H1 (cell line): ENCODE results near the gene SEC61A1. TPM values are rescaled to one million over a fixed set of nuclear protein-coding genes. Genes with fewer than 3 reads are reported as not detected.

Experiments
- CTCF ChIA-PET: fragments of 300-600 bp; sonication (Branson Sonifier 250); formaldehyde crosslinking; loops from one replicate; lab custom pipeline; 2021; ENCODE audit not compliant: partially characterized antibody; lab: Charles Lee
- POLR2A ChIA-PET: fragments of 300-600 bp; sonication (Branson Sonifier 250); formaldehyde crosslinking; loops from one replicate; lab custom pipeline; 2021; ENCODE audit warnings: inconsistent platforms; ENCODE audit not compliant: partially characterized antibody; lab: Charles Lee
- DNase-seq, 2 experiments: peaks; one replicate each; pipeline versions ENCODE4 v3.0.0 to v3.0.0-alpha.2; 2010 to 2022; ENCODE audit warnings: low spot score in 2 of 2, low read depth in 1 of 2, mixed read lengths in 1 of 2
- FAIRE-seq: peaks from 2 replicates; lab custom pipeline; 2011; peaks lifted over from hg19 to GRCh38; lab: Jason Lieb, UNC
- H2AFZ ChIP-seq: 2 replicates; pipeline ENCODE4 v1.8.1; 2012; ENCODE audit warnings: low read length, inconsistent platforms
- H2AK5ac ChIP-seq: 2 replicates; pipeline ENCODE4 v1.6.1; 2013; ENCODE audit warnings: low read depth, low read length
- H2BK120ac ChIP-seq: replicated peaks from 2 replicates; pipeline ENCODE3; 2013; ENCODE audit warnings: low read depth, low read length, inconsistent platforms
- H2BK12ac ChIP-seq: 2 replicates; pipeline ENCODE4 v1.6.1; 2013; ENCODE audit warnings: low read depth, low read length
- H2BK15ac ChIP-seq: 2 replicates; pipeline ENCODE4 v1.6.1; 2013; ENCODE audit warnings: low read length
- H2BK20ac ChIP-seq: 2 replicates; pipeline ENCODE4 v1.6.1; 2013; ENCODE audit warnings: low read length
- H2BK5ac ChIP-seq: 2 replicates; pipeline ENCODE4 v1.6.1; 2013; ENCODE audit warnings: low read depth, low read length
- H3K14ac ChIP-seq: 2 replicates; pipeline ENCODE4 v1.6.1; 2013; ENCODE audit warnings: inconsistent platforms; ENCODE audit not compliant: insufficient read length
- H3K18ac ChIP-seq: 2 replicates; pipeline ENCODE4 v1.6.1; 2013; ENCODE audit warnings: low read length; ENCODE audit errors: extremely low read depth
- H3K23ac ChIP-seq: 2 replicates; pipeline ENCODE4 v1.6.1; 2013; ENCODE audit warnings: inconsistent platforms; ENCODE audit not compliant: insufficient read length
- H3K23me2 ChIP-seq: 2 replicates; pipeline ENCODE4 v1.6.1; 2013; ENCODE audit warnings: low read depth, low read length
- H3K27ac ChIP-seq: 2 replicates; pipeline ENCODE4 v1.6.1; 2011; ENCODE audit warnings: low read depth, low read length, inconsistent platforms
- H3K27me3 ChIP-seq, 4 experiments: replicated peaks in 1 of 4; 1 replicate in 1 of 4; 2 replicates in 3 of 4; pipeline versions ENCODE4 v1.6.1 to v1.8.1; 2011 to 2013; ENCODE audit warnings: low read length in 3 of 4, mild to moderate bottlenecking in 3 of 4, inconsistent platforms in 2 of 4, mixed read lengths in 2 of 4, moderate library complexity in 1 of 4; ENCODE audit not compliant: control insufficient read depth in 3 of 4, insufficient read depth in 3 of 4; ENCODE audit errors: extremely low read depth in 1 of 4
- H3K36me3 ChIP-seq, 4 experiments: 2 replicates each; pipeline versions ENCODE4 v1.6.1 to v1.8.1; 2011 to 2013; ENCODE audit warnings: mild to moderate bottlenecking in 4 of 4, low read length in 3 of 4, moderate library complexity in 2 of 4, control low read depth in 1 of 4, inconsistent platforms in 1 of 4; ENCODE audit not compliant: insufficient read depth in 4 of 4, control insufficient read depth in 2 of 4
- H3K4ac ChIP-seq: replicated peaks from 2 replicates; pipeline ENCODE3; 2013; ENCODE audit warnings: low read length, low read depth, mixed read lengths, inconsistent platforms; ENCODE audit not compliant: insufficient read length
- H3K4me1 ChIP-seq, 4 experiments: replicated peaks in 1 of 4; 1 replicate in 1 of 4; 2 replicates in 3 of 4; pipeline versions ENCODE4 v1.6.1 to v1.8.1; 2011 to 2013; ENCODE audit warnings: low read length in 3 of 4, inconsistent platforms in 2 of 4, mixed read lengths in 1 of 4; ENCODE audit not compliant: insufficient read depth in 4 of 4, control insufficient read depth in 3 of 4
- H3K4me2 ChIP-seq, 2 experiments: 2 replicates each; pipeline versions ENCODE4 v1.6.1 to v1.8.1; 2011 to 2013; ENCODE audit warnings: low read depth in 2 of 2, low read length in 2 of 2, control low read depth in 1 of 2, inconsistent platforms in 1 of 2, mild to moderate bottlenecking in 1 of 2; ENCODE audit not compliant: insufficient read depth in 1 of 2
- H3K4me3 ChIP-seq, 4 experiments: fragments of 200-600, 300-600 bp in 1 of 4; sonication (generic), shearing (Covaris generic), sonication (Bioruptor Twin) in 1 of 4; 2 replicates each; pipeline versions ENCODE4 v1.5.1 to v1.8.1; 2011 to 2016; ENCODE audit warnings: low read length in 4 of 4, low read depth in 3 of 4, control low read depth in 2 of 4, inconsistent platforms in 2 of 4, mild to moderate bottlenecking in 2 of 4, mixed read lengths in 1 of 4, moderate library complexity in 1 of 4; ENCODE audit not compliant: insufficient read depth in 2 of 4; ENCODE audit errors: extremely low read depth in 1 of 4
- H3K56ac ChIP-seq: replicated peaks from 2 replicates; pipeline ENCODE3; 2013; ENCODE audit warnings: low read depth, mild to moderate bottlenecking, mixed read lengths, low read length, inconsistent platforms; ENCODE audit not compliant: insufficient read length
- H3K79me1 ChIP-seq: 2 replicates; pipeline ENCODE4 v1.6.1; 2013; ENCODE audit warnings: low read depth, low read length, control low read depth
- H3K79me2 ChIP-seq, 2 experiments: 2 replicates each; pipeline versions ENCODE4 v1.6.1 to v1.8.1; 2012 to 2013; ENCODE audit warnings: low read length in 2 of 2, mild to moderate bottlenecking in 2 of 2, inconsistent platforms in 1 of 2; ENCODE audit not compliant: insufficient read depth in 2 of 2, control insufficient read depth in 1 of 2
- H3K9ac ChIP-seq, 4 experiments: replicated peaks in 1 of 4; 1 replicate in 1 of 4; 2 replicates in 3 of 4; pipeline versions ENCODE4 v1.6.1 to v1.8.1; 2011 to 2013; ENCODE audit warnings: low read depth in 3 of 4, low read length in 3 of 4, control low read depth in 2 of 4, mild to moderate bottlenecking in 2 of 4, moderate library complexity in 2 of 4, inconsistent platforms in 1 of 4; ENCODE audit errors: extremely low read depth in 1 of 4
- H3K9me3 ChIP-seq, 2 experiments: 2 replicates each; pipeline versions ENCODE4 v1.6.1 to v1.8.1; 2012 to 2013; ENCODE audit warnings: mild to moderate bottlenecking in 2 of 2, moderate library complexity in 2 of 2, control low read depth in 1 of 2, inconsistent platforms in 1 of 2, low read depth in 1 of 2, low read length in 1 of 2, mixed read lengths in 1 of 2; ENCODE audit not compliant: insufficient read depth in 2 of 2
- H4K20me1 ChIP-seq, 2 experiments: replicated peaks in 1 of 2; 2 replicates each; pipeline versions ENCODE3 to v1.8.1; 2011 to 2013; ENCODE audit warnings: inconsistent platforms in 2 of 2, low read length in 2 of 2, mild to moderate bottlenecking in 1 of 2; ENCODE audit not compliant: insufficient read depth in 2 of 2, control insufficient read depth in 1 of 2
- H4K5ac ChIP-seq: 2 replicates; pipeline ENCODE4 v1.6.1; 2013; ENCODE audit warnings: low read length, low read depth, mixed read lengths, inconsistent platforms; ENCODE audit not compliant: insufficient read length
- H4K8ac ChIP-seq: 2 replicates; pipeline ENCODE4 v1.8.0; 2013; ENCODE audit warnings: mild to moderate bottlenecking, moderate library complexity, low read length, inconsistent platforms; ENCODE audit not compliant: insufficient read depth; ENCODE audit errors: extremely low read depth
- H4K91ac ChIP-seq: replicated peaks from 2 replicates; pipeline ENCODE3; 2013; ENCODE audit warnings: low read length, mixed read lengths, inconsistent platforms; ENCODE audit not compliant: insufficient read length
- NANOG ChIP-seq: IDR thresholded peaks from 2 replicates; pipeline ENCODE4 v1.6.1; 2011; ENCODE audit warnings: low read length, low read depth, mild to moderate bottlenecking, inconsistent platforms; ENCODE audit not compliant: insufficient read depth, poor library complexity, severe bottlenecking
- POLR2A ChIP-seq, 2 experiments: IDR thresholded peaks; 1 replicate in 1 of 2; 2 replicates in 1 of 2; pipeline ENCODE4 v1.6.1; 2011; ENCODE audit warnings: low read depth in 2 of 2, low read length in 2 of 2, mild to moderate bottlenecking in 2 of 2; ENCODE audit errors: control extremely low read depth in 1 of 2
- RXRA ChIP-seq: IDR thresholded peaks from 2 replicates; pipeline ENCODE4 v1.6.1; 2011; ENCODE audit warnings: low read depth, mild to moderate bottlenecking, low read length, moderate library complexity; ENCODE audit not compliant: insufficient read depth
- SIX5 ChIP-seq: IDR thresholded peaks from 2 replicates; pipeline ENCODE4 v1.6.1; 2011; ENCODE audit warnings: mild to moderate bottlenecking, low read depth, low read length
- TCF12 ChIP-seq: IDR thresholded peaks from 2 replicates; pipeline ENCODE4 v1.6.1; 2011; ENCODE audit warnings: low read depth, mild to moderate bottlenecking, low read length
- WGBS, 2 experiments: shearing (Covaris generic) in 1 of 2; methylation state at CpG; one replicate each; pipeline versions ENCODE4 v1.1.6 to v1.1.7; 2013 to 2015; ENCODE audit warnings: low lambda C conversion rate in 2 of 2, mixed read lengths in 2 of 2, inconsistent platforms in 1 of 2, low coverage in 1 of 2, missing lambda C conversion rate in 1 of 2; ENCODE audit not compliant: insufficient replicate concordance in 2 of 2, insufficient coverage in 1 of 2, insufficient read length in 1 of 2; ENCODE audit errors: extremely low coverage in 1 of 2, missing lambda C conversion rate in 1 of 2; 5-methylcytosine and 5-hydroxymethylcytosine counted together
- polyA plus RNA-seq, 7 experiments: library from polyadenylated mRNA; depleted of rRNA in 3 of 7; stranded (reverse) in 5 of 7; unstranded in 2 of 7; fragments of >200 nt in 5 of 7; fragments of 200-250 nt in 2 of 7; gene quantifications; 1 replicate in 5 of 7; 2 replicates in 1 of 7; 4 replicates in 1 of 7; pipeline versions ENCODE4 v1.2.1 to v1.2.3, GENCODE V29; 2011 to 2013; ENCODE audit warnings: missing spikeins in 2 of 7, mixed read lengths in 2 of 7
- total RNA-seq: library from RNA; stranded (reverse); fragmentation: NEBNext Ultra II Directional; extraction: Animal tissue kit (Norgen Biotek cat#: 25700); gene quantifications from 2 replicates; pipeline ENCODE4 v1.2.1, GENCODE V29; 2021
- TF ChIP-seq, protein P1 (sequence below): IDR thresholded peaks from 2 replicates; pipeline ENCODE4 v1.6.1; 2011; ENCODE audit warnings: low read depth, mild to moderate bottlenecking, low read length; ENCODE audit not compliant: insufficient read depth

Gene SEC61A1
- total and polyA plus RNA-seq, 2 of the 8 experiments (the other 6 are each of a cell fraction or from before 2014, with no cell fraction given): 133 to 165 TPM

DNA sequence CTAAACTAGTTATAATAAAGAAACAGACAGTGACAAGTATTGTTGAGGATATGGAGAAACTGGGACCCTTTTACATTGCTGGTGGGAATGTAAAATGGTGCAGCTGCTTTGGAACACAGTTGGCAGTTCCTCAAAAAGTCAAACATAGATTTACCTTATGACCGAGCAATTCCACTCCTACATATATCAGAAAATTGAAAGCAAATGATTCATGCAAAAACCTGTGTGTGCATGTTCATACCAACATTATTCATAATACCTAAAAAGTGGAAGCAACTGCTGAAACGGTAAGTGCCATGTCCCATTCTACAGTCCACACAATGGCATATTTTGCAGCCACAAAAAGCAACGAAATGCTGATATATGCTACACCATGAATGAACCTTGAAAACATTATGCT lies 12.2 kb upstream of the SEC61A1 start:
- no peak overlapping the region for H2AFZ ChIP-seq
- no peak for TF ChIP-seq NANOG
- no peak for TF ChIP-seq SIX5
- TF ChIP-seq, protein P1, sequence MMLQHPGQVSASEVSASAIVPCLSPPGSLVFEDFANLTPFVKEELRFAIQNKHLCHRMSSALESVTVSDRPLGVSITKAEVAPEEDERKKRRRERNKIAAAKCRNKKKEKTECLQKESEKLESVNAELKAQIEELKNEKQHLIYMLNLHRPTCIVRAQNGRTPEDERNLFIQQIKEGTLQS: no peak
- no peak for TF ChIP-seq RXRA
- TF ChIP-seq TCF12: no peak
- no peak for TF ChIP-seq POLR2A (IDR thresholded peaks at IDR 0.05; ENCODE audit: control extremely low read depth in 1 of 2, low read depth in 2 of 2, low read length in 2 of 2)
- no peak overlapping the region for H4K8ac ChIP-seq
- no peak overlapping the region for H3K18ac ChIP-seq
- H2BK15ac ChIP-seq: no peak overlapping the region
- no peak overlapping the region for H2BK20ac ChIP-seq
- H3K23me2 ChIP-seq: no peaks in the 10 kb centered on the region; the same call in 1 of the 2 replicates
- H3K14ac ChIP-seq: no peak overlapping the region
- H3K4me2 ChIP-seq: no peak overlapping the region
- no peak for DNase-seq
- H3K9me3 ChIP-seq: no peaks in the 10 kb centered on the region
- H3K9ac ChIP-seq: no peak overlapping the region
- no peaks in the 10 kb centered on the region for H3K79me1 ChIP-seq
- no peak overlapping the region for H2AK5ac ChIP-seq
- no peak overlapping the region for H3K56ac ChIP-seq
- H3K4me3 ChIP-seq: no peak overlapping the region
- FAIRE-seq: no peak
- no peaks in the 10 kb centered on the region for H4K20me1 ChIP-seq
- no peak overlapping the region for H2BK120ac ChIP-seq
- ChIA-PET CTCF (interaction anchor here (0.9 to 2.1 kb wide), 2 partner anchors 11 to 69 kb away, joined by 3 to 5 read pairs; no protein-coding TSS in a partner anchor), POLR2A (interaction anchor here (1.9 kb wide), 1 partner anchor 12 kb away, joined by 6 read pairs; the partner anchor contains the start of gene SEC61A1)
- no peak overlapping the region for H4K91ac ChIP-seq
- no peak overlapping the region for H2BK5ac ChIP-seq
- 83% methylated on average over 3 of the region's 3 CpGs; no CpG with 5 or more reads in 1 of the 2 experiments for WGBS, 2 experiments
- H2BK12ac ChIP-seq: no peak overlapping the region
- no peak overlapping the region for H3K4ac ChIP-seq
- no peaks in the 10 kb centered on the region for H3K36me3 ChIP-seq
- H4K5ac ChIP-seq: no peak overlapping the region
- H3K79me2 ChIP-seq: no peaks in the 10 kb centered on the region
- H3K23ac ChIP-seq: no peak overlapping the region
- no peaks in the 10 kb centered on the region for H3K4me1 ChIP-seq
- H3K27me3 ChIP-seq: peaks cover 0 to 1% (median 0%) of the 10 kb centered on the region in 4 experiments; a peak in 2 of 7 replicates
- no peak overlapping the region for H3K27ac ChIP-seq
